IMR-90 (cell line): ENCODE data around the gene ABR. TPM values are rescaled to one million over a fixed set of nuclear protein-coding genes. Genes with fewer than 3 reads are reported as not detected.

Experiments
- ATAC-seq: fragments of 200-7000 bp; cut with Tn5 transposase; 2 replicates; pipeline ENCODE4 v1.9.1; 2020; ENCODE audit warnings: low read depth, mild to moderate bottlenecking, moderate library complexity
- BruUV-seq: library from RNA; stranded (reverse); fragments of 400-500 nt; replicated peaks from 2 replicates; lab custom pipeline; 2021; lab: Mats Ljungman, UMichigan
- CTCF ChIA-PET: fragments of 300-600 bp; formaldehyde crosslinking; extraction: SDS; loops from one replicate; lab custom pipeline; 2021; ENCODE audit warnings: antibody characterized with exemption; lab: Yijun Ruan, JAX
- POLR2A ChIA-PET: fragments of 300-600 bp; sonication (Branson Sonifier 250); formaldehyde crosslinking; loops from one replicate; lab custom pipeline; 2022; ENCODE audit warnings: antibody characterized with exemption; ENCODE audit not compliant: unreplicated experiment; lab: Charles Lee
- DNase-seq: peaks from one replicate; pipeline ENCODE4 v3.0.0; 2013
- H2AFZ ChIP-seq: replicated peaks from 2 replicates; pipeline ENCODE3; 2013; ENCODE audit warnings: low read length, mild to moderate bottlenecking; ENCODE audit not compliant: poor library complexity
- H2AK5ac ChIP-seq: 2 replicates; pipeline ENCODE4 v1.6.1; 2013; ENCODE audit warnings: low read depth, low read length, inconsistent platforms
- H2AK9ac ChIP-seq: replicated peaks from 2 replicates; pipeline ENCODE3; 2013; ENCODE audit warnings: mild to moderate bottlenecking, low read depth, low read length, moderate library complexity; ENCODE audit not compliant: poor library complexity
- H2BK120ac ChIP-seq: 2 replicates; pipeline ENCODE4 v1.6.1; 2013; ENCODE audit warnings: low read depth, low read length, inconsistent platforms
- H2BK15ac ChIP-seq: 3 replicates; pipeline ENCODE4 v1.6.1; 2013; ENCODE audit warnings: low read depth, low read length, inconsistent platforms
- H2BK20ac ChIP-seq: 2 replicates; pipeline ENCODE4 v1.6.1; 2013; ENCODE audit warnings: low read depth, mild to moderate bottlenecking, inconsistent platforms, low read length, moderate library complexity
- H2BK5ac ChIP-seq: 2 replicates; pipeline ENCODE4 v1.6.1; 2013; ENCODE audit warnings: mild to moderate bottlenecking, low read depth, low read length, inconsistent platforms; ENCODE audit not compliant: poor library complexity, severe bottlenecking
- H3K14ac ChIP-seq: replicated peaks from 2 replicates; pipeline ENCODE4 v1.6.1; 2013; ENCODE audit warnings: low read depth, low read length, inconsistent platforms
- H3K18ac ChIP-seq: 2 replicates; pipeline ENCODE4 v1.6.1; 2013; ENCODE audit warnings: low read depth, low read length, control low read depth
- H3K23ac ChIP-seq: 2 replicates; pipeline ENCODE4 v1.6.1; 2013; ENCODE audit warnings: low read depth, low read length, inconsistent platforms
- H3K27ac ChIP-seq: 2 replicates; pipeline ENCODE4 v1.5.1; 2013; ENCODE audit warnings: mild to moderate bottlenecking, control low read depth, low read length; ENCODE audit not compliant: insufficient read depth
- H3K27me3 ChIP-seq: 2 replicates; pipeline ENCODE4 v1.6.1; 2013; ENCODE audit warnings: low read length; ENCODE audit not compliant: control insufficient read depth, insufficient read depth
- H3K36me3 ChIP-seq: 2 replicates; pipeline ENCODE4 v1.6.1; 2013; ENCODE audit warnings: low read length, mixed read lengths; ENCODE audit not compliant: control insufficient read depth, insufficient read depth
- H3K4ac ChIP-seq: 2 replicates; pipeline ENCODE4 v1.6.1; 2013; ENCODE audit warnings: low read depth, low read length, inconsistent platforms
- H3K4me1 ChIP-seq: 2 replicates; pipeline ENCODE4 v1.6.1; 2013; ENCODE audit warnings: low read length, mixed read lengths; ENCODE audit not compliant: control insufficient read depth, insufficient read depth
- H3K4me2 ChIP-seq: 2 replicates; pipeline ENCODE4 v1.6.1; 2013; ENCODE audit warnings: low read depth, mild to moderate bottlenecking, control low read depth, low read length, moderate library complexity
- H3K4me3 ChIP-seq: 2 replicates; pipeline ENCODE4 v1.5.1; 2013; ENCODE audit warnings: low read depth, mild to moderate bottlenecking, control low read depth, low read length, moderate library complexity; ENCODE audit not compliant: insufficient read depth
- H3K56ac ChIP-seq: 2 replicates; pipeline ENCODE4 v1.6.1; 2013; ENCODE audit warnings: low read length, inconsistent platforms; ENCODE audit not compliant: insufficient read depth; ENCODE audit errors: extremely low read depth
- H3K79me1 ChIP-seq, 2 experiments: 2 replicates each; pipeline ENCODE4 v1.6.1; 2013; ENCODE audit warnings: low read length in 2 of 2, inconsistent platforms in 1 of 2, low read depth in 1 of 2
- H3K9ac ChIP-seq: 2 replicates; pipeline ENCODE4 v1.6.1; 2013; ENCODE audit warnings: low read depth, low read length, control low read depth
- H3K9me1 ChIP-seq: 2 replicates; pipeline ENCODE4 v1.6.1; 2013; ENCODE audit warnings: low read length, inconsistent platforms; ENCODE audit not compliant: insufficient read depth
- H3K9me3 ChIP-seq: 2 replicates; pipeline ENCODE4 v1.6.1; 2013; ENCODE audit warnings: low read length; ENCODE audit not compliant: control insufficient read depth, insufficient read depth
- H4K20me1 ChIP-seq: 2 replicates; pipeline ENCODE4 v1.6.1; 2013; ENCODE audit warnings: low read length, inconsistent platforms; ENCODE audit not compliant: insufficient read depth
- H4K5ac ChIP-seq: 2 replicates; pipeline ENCODE4 v1.6.1; 2013; ENCODE audit warnings: mild to moderate bottlenecking, low read depth, low read length, control low read depth
- H4K8ac ChIP-seq, 2 experiments: 2 replicates each; pipeline ENCODE4 v1.6.1; 2013; ENCODE audit warnings: low read depth in 2 of 2, low read length in 2 of 2, control low read depth in 1 of 2, inconsistent platforms in 1 of 2
- H4K91ac ChIP-seq: 2 replicates; pipeline ENCODE4 v1.6.1; 2013; ENCODE audit warnings: low read depth, low read length, inconsistent platforms; ENCODE audit not compliant: insufficient read depth
- BHLHE40 ChIP-seq: fragments of 150-350 bp; IDR thresholded peaks from 2 replicates; pipeline ENCODE4 v1.6.1; 2016; ENCODE audit warnings: mild to moderate bottlenecking, low read depth, low read length
- MXI1 ChIP-seq: IDR thresholded peaks from 2 replicates; pipeline ENCODE4 v1.6.1; 2012; ENCODE audit warnings: low read depth, mild to moderate bottlenecking, low read length, moderate library complexity, borderline replicate concordance
- POLR2A ChIP-seq: IDR thresholded peaks from 2 replicates; pipeline ENCODE4 v1.6.1; 2012; ENCODE audit warnings: mild to moderate bottlenecking, low read depth, low read length
- RAD21 ChIP-seq: IDR thresholded peaks from 2 replicates; pipeline ENCODE4 v1.6.1; 2012; ENCODE audit warnings: low read length, improper control_type of control experiment
- WGBS, 2 experiments: methylation state at CpG; one replicate each; pipeline versions ENCODE4 v1.1.5 to v1.1.7; 2013; ENCODE audit warnings: missing lambda C conversion rate in 2 of 2; ENCODE audit not compliant: insufficient read length in 1 of 2; ENCODE audit errors: extremely low coverage in 2 of 2; 5-methylcytosine and 5-hydroxymethylcytosine counted together
- dilution Hi-C: fragments of 300-500 bp; cut with HindIII; formaldehyde crosslinking; loops from one replicate; pipeline ENCODE4 v1.14.3; 2018; ENCODE audit warnings: low sequenced_read_pairs; ENCODE audit not compliant: unreplicated experiment
- in situ Hi-C: fragments of 300-500 bp; cut with MboI; formaldehyde crosslinking; loops from 3 replicates; pipeline ENCODE4 v1.14.3; 2019; ENCODE audit warnings: low sequenced_read_pairs, inconsistent platforms, mixed read lengths
- intact Hi-C: fragments of 100-400 bp; cut with micrococcal nuclease; formaldehyde crosslinking; loops from 2 replicates; pipeline ENCODE4 v1.10.0; 2022
- polyA plus RNA-seq, 3 experiments: library from polyadenylated mRNA; depleted of rRNA; stranded (reverse); fragments of >200 nt; gene quantifications; 2 replicates each; pipeline ENCODE4 v1.2.3, GENCODE V29; 2012; ENCODE audit warnings: low replicate concordance in 1 of 3
- total RNA-seq: library from RNA; depleted of rRNA; stranded (reverse); fragments of >200 nt; gene quantifications from 2 replicates; pipeline ENCODE4 v1.2.3, GENCODE V29; 2012
- TF ChIP-seq, protein P1 (sequence below): fragments of 150-350 bp; IDR thresholded peaks from 2 replicates; pipeline ENCODE4 v1.6.1; 2017; ENCODE audit warnings: mild to moderate bottlenecking, antibody characterized with exemption, low read length, low read depth

ABR gene
- total and polyA plus RNA-seq, 2 of the 4 experiments (the other 2 are of a cell fraction): 28.3 to 79.7 TPM

GRCh38 chr17:1000597-1001461, 179.0 kb downstream of the ABR start:
- CTCF ChIA-PET: interaction anchor here (0.7 to 3.2 kb wide), 3 partner anchors 28 to 98 kb away, joined by 3 to 25 read pairs (median 3); no protein-coding TSS in a partner anchor
- H3K4me2 ChIP-seq: peak overlapping the region; percentile 0; the same call in 1 of the 2 replicates
- intact Hi-C loops: no loop called here
- no peaks in the 10 kb centered on the region for H3K27me3 ChIP-seq
- peaks cover 68% of the 10 kb centered on the region for H4K20me1 ChIP-seq
- H3K79me1 ChIP-seq: peaks cover 28 to 72% of the 10 kb centered on the region in 2 experiments
- H3K27ac ChIP-seq: peak overlapping the region; percentile 95
- peak overlapping the region; percentile 6; the same call in 1 of the 2 replicates for H4K5ac ChIP-seq
- H3K4me3 ChIP-seq: no peak overlapping the region
- peak overlapping the region; percentile 13; the same call in 1 of the 3 replicates for H2BK15ac ChIP-seq
- DNase-seq (peak; percentile 74), ATAC-seq (peak; percentile 1; the same call in 1 of the 2 replicates)
- peaks cover 39% of the 10 kb centered on the region for H3K36me3 ChIP-seq
- WGBS, 2 experiments: 12% methylated on average over 5 of the region's 15 CpGs; no CpG with 5 or more reads in 1 of the 2 experiments
- H2BK5ac ChIP-seq: peak overlapping the region; percentile 96
- peak overlapping the region; percentile 48 for H2AFZ ChIP-seq
- H2AK9ac ChIP-seq: peak overlapping the region; percentile 51
- peak overlapping the region; percentile 87 for H3K4ac ChIP-seq
- dilution Hi-C loops: no loop called here
- H3K4me1 ChIP-seq: peaks cover 50% of the 10 kb centered on the region
- peak overlapping the region in 1 of 2 experiments; percentile 74; a peak in 1 of 4 replicates for H4K8ac ChIP-seq
- H3K9ac ChIP-seq: peak overlapping the region; percentile 3; the same call in 1 of the 2 replicates
- H3K56ac ChIP-seq: no peak overlapping the region
- H3K9me3 ChIP-seq: no peaks in the 10 kb centered on the region
- H4K91ac ChIP-seq: peak overlapping the region; percentile 23; the same call in 1 of the 2 replicates
- H2BK20ac ChIP-seq: peak overlapping the region; percentile 63
- TF ChIP-seq BHLHE40: peak; percentile 78; the same call in 1 of the 2 replicates
- TF ChIP-seq, protein P1, sequence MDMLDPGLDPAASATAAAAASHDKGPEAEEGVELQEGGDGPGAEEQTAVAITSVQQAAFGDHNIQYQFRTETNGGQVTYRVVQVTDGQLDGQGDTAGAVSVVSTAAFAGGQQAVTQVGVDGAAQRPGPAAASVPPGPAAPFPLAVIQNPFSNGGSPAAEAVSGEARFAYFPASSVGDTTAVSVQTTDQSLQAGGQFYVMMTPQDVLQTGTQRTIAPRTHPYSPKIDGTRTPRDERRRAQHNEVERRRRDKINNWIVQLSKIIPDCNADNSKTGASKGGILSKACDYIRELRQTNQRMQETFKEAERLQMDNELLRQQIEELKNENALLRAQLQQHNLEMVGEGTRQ: peak; percentile 12; the same call in 1 of the 2 replicates
- TF ChIP-seq RAD21: no peak
- no peak for TF ChIP-seq MXI1
- TF ChIP-seq POLR2A: no peak
- H2AK5ac ChIP-seq: peak overlapping the region; percentile 79; the same call in 1 of the 2 replicates
- BruUV-seq: no TSS peak
- in situ Hi-C loops: no loop called here
- H3K9me1 ChIP-seq: peaks cover 30% of the 10 kb centered on the region
- H3K14ac ChIP-seq: peak overlapping the region; percentile 82
- H2BK120ac ChIP-seq: peak overlapping the region; percentile 85
- H3K23ac ChIP-seq: peak overlapping the region; percentile 74; the same call in 1 of the 2 replicates
- H3K18ac ChIP-seq: peak overlapping the region; percentile 17
- POLR2A ChIA-PET: no interaction called here
